ENCODE data around the gene BLACAT1. TPM values are rescaled to one million over a fixed set of nuclear protein-coding genes. Genes with fewer than 3 reads are reported as not detected.
"Not testable (repeated sequence)": the region's sequence is repeated elsewhere in the genome, so short reads cannot be mapped to it uniquely, and the experiment has no call there.

The BLACAT1 gene
- total and polyA plus RNA-seq, 10 donors = 0.02 to 0.51 (median 0.24) TPM; not detected in 4

DNA sequence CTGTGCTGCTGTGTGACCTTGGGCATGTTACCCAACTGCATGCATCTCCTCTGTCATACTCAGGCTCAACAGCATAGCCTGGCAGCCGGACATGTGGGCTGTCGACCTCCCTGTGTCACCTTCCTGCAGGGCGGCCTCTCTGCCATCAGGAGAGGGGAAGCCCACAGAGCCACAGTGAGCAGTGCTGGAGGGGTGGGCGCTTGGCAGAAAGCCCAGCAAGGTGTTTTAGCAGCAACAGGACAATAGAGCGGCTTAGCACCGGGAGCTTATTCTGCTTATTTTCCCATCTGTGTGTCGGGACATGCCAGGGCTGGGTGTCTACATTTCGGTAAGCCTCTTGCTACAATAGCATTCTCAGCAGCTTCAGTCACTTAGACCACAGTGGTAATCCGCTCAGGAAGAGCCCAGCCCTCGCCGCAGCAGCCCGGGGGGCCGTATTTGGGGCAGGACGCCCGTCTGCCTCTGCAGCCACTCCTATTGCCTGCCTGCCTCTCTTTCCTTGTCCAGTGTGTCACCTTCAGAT, 25.8 kb upstream of the BLACAT1 start:
- no peaks in the 10 kb centered on the region for H3K9me3 ChIP-seq
- no peak for TF ChIP-seq POLR2A (IDR thresholded peaks at IDR 0.05)
- no peak for TF ChIP-seq POLR2AphosphoS5 (IDR thresholded peaks at IDR 0.05)
- TF ChIP-seq, protein P1, sequence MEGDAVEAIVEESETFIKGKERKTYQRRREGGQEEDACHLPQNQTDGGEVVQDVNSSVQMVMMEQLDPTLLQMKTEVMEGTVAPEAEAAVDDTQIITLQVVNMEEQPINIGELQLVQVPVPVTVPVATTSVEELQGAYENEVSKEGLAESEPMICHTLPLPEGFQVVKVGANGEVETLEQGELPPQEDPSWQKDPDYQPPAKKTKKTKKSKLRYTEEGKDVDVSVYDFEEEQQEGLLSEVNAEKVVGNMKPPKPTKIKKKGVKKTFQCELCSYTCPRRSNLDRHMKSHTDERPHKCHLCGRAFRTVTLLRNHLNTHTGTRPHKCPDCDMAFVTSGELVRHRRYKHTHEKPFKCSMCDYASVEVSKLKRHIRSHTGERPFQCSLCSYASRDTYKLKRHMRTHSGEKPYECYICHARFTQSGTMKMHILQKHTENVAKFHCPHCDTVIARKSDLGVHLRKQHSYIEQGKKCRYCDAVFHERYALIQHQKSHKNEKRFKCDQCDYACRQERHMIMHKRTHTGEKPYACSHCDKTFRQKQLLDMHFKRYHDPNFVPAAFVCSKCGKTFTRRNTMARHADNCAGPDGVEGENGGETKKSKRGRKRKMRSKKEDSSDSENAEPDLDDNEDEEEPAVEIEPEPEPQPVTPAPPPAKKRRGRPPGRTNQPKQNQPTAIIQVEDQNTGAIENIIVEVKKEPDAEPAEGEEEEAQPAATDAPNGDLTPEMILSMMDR (IDR thresholded peaks at IDR 0.05 in 8 of 11, conservative IDR thresholded peaks at IDR 0.05 in 3 of 11) = no peak
- H3K4me3 ChIP-seq = peak overlapping the region in 1 of 8 donors; percentile 32
- peak overlapping the region in 4 of 8 donors; percentile 22 to 77 (median 38) for H3K27ac ChIP-seq
- no peak for DNase-seq
- no peaks in the 10 kb centered on the region for H3K36me3 ChIP-seq
- peaks cover 6 to 43% (median 32%) of the 10 kb centered on the region in 6 donors for H3K4me1 ChIP-seq
- peaks cover 0 to 66% (median 17%) of the 10 kb centered on the region in 7 donors for H3K27me3 ChIP-seq (replicated peaks in 1 of 7)
- intact Hi-C loops (cut with DNase I; ENCODE audit: low total_unique reads) = no loop called here
- WGBS, 5 donors = 42 to 49% (median 46%) methylated on average over 9 to 15 of the region's 15 CpGs

DNA sequence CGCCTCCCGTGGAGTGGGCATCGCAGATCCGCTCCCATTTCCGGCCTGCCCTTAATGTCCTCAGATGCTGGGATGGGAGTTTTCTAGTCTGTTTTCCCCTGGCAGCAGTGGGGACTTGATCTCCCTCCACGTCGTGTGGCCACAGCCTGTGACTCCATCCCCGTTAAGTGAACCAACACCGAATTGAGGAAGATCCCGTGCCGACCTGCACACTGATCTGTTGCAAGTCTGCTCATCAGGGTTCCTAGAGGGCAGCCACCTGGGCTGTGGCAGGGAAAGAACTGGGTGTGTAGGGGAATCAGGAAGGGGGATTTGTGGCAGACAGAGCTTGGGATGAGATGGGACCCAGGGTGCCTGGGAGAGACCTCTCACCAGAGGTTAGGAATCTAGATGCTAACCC, 25.4 kb upstream of the BLACAT1 start:
- intact Hi-C loops (cut with DNase I; ENCODE audit: low total_unique reads) = no loop called here
- Histone ChIP-seq H3K4me1 (peaks cover 6 to 43% (median 32%) of the 10 kb centered on the region in 6 donors), H3K4me3 (peak overlapping the region in 1 of 8 donors; percentile 32), H3K36me3 (no peaks in the 10 kb centered on the region), H3K27me3 (replicated peaks in 1 of 7) (peaks cover 0 to 63% (median 17%) of the 10 kb centered on the region in 7 donors), H3K27ac (peak overlapping the region in 4 of 8 donors; percentile 22 to 77 (median 38)), H3K9me3 (peaks cover 0 to 3% (median 0%) of the 10 kb centered on the region in 8 donors)
- no peak for DNase-seq
- no peak for TF ChIP-seq POLR2A (IDR thresholded peaks at IDR 0.05)
- no peak for TF ChIP-seq POLR2AphosphoS5 (IDR thresholded peaks at IDR 0.05)
- TF ChIP-seq, protein P1 (IDR thresholded peaks at IDR 0.05 in 8 of 11, conservative IDR thresholded peaks at IDR 0.05 in 3 of 11) = no peak
- 25 to 39% (median 35%) methylated on average over 9 to 11 of the region's 11 CpGs for WGBS, 5 donors

DNA sequence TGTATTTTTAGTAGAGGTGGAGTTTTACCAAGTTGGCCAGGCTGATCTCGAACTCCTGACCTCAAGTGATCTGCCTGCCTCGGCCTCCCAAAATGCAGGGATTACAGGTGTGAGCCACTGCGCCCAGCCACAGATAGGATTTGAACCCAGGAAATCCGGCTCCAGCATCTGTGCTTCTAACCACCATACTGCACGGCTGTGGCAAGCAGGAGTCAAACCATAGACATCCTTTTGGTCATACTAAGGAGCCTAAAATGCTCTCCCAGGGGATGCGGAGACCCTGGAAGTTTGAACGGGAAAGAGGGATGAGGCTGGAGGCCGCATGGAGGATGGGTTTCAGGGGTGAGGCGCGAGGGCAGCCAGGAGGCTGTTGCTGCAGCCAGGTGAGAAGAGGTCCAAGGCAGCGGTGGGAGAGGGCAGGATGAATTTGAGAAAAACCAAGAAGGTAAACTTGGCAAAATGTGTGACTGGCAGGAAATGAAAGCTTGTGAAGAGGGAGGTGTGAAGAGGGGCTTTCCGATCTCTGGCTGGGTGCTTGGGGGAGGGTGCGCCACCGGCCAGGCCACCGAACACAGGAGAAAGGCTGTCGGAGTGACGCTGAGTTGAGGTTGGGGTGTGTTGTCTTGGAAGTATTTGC, 24.6 kb upstream of the BLACAT1 start:
- TF ChIP-seq POLR2A (IDR thresholded peaks at IDR 0.05) (no peak), POLR2AphosphoS5 (IDR thresholded peaks at IDR 0.05) (peak in 1 of 3 donors; percentile 49)
- TF ChIP-seq, protein P1 (IDR thresholded peaks at IDR 0.05 in 8 of 11, conservative IDR thresholded peaks at IDR 0.05 in 3 of 11) = no peak
- Histone ChIP-seq H3K9me3 (peaks cover 0 to 10% (median 7%) of the 10 kb centered on the region in 8 donors), H3K36me3 (no peaks in the 10 kb centered on the region), H3K27me3 (replicated peaks in 1 of 7) (peaks cover 0 to 56% (median 17%) of the 10 kb centered on the region in 7 donors), H3K4me1 (peaks cover 6 to 39% (median 28%) of the 10 kb centered on the region in 6 donors), H3K4me3 (peak overlapping the region in 1 of 8 donors; percentile 32), H3K27ac (peak overlapping the region in 4 of 8 donors; percentile 23 to 77 (median 38))
- intact Hi-C loops (cut with DNase I; ENCODE audit: low total_unique reads) = no loop called here
- WGBS, 5 donors = 41 to 48% (median 44%) methylated on average over 17 of the region's 17 CpGs
- no peak for DNase-seq

DNA sequence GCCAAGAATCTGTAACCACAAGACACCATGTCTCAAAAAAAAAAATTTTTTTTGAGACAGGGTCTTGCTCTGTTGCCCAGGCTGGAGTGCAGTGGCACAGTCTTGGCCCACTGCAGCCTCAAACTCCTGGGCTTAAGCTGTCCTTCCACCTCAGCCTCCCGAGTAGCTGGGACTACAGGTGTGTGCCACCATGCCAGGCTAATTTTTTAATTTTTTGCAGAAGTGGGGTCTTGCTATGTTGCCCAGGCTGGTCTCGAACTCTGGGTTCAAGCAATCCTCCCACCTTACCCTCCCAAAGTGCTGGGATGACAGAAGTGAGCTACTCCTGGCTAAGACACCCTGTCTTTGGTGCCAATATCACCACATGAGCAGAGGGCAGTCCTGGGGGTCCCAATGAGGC, 23.1 kb upstream of the BLACAT1 start:
- peaks cover 6 to 34% (median 24%) of the 10 kb centered on the region in 6 donors for H3K4me1 ChIP-seq
- peaks cover 0 to 58% (median 16%) of the 10 kb centered on the region in 7 donors for H3K27me3 ChIP-seq (replicated peaks in 1 of 7)
- DNase-seq; H3K4me3 ChIP-seq; H3K36me3 ChIP-seq; intact Hi-C loops (cut with DNase I; ENCODE audit: low total_unique reads); H3K27ac ChIP-seq: not testable (repeated sequence)
- 84 to 97% (median 95%) methylated on average over 2 of the region's 2 CpGs for WGBS, 5 donors
- peaks cover 0 to 21% (median 18%) of the 10 kb centered on the region in 8 donors for H3K9me3 ChIP-seq

Measured in spleen (tissue), 11 donors.